Stomach smooth muscle (tissue), 2 donors: ENCODE results near the gene KDELR3.

Source experiments
- H3K27ac ChIP-seq: one replicate; pipeline ENCODE4 v1.7.0; 2013; ENCODE audit warnings: mild to moderate bottlenecking, low read length, inconsistent platforms
- H3K27me3 ChIP-seq, 2 donors: one replicate each; pipeline ENCODE4 v1.7.0; 2013; ENCODE audit warnings: low read length in 2 of 2; ENCODE audit not compliant: insufficient read depth in 2 of 2, control insufficient read depth in 1 of 2
- H3K36me3 ChIP-seq, 2 donors: one replicate each; pipeline ENCODE4 v1.7.0; 2013; ENCODE audit warnings: low read length in 2 of 2; ENCODE audit not compliant: control insufficient read depth in 2 of 2, insufficient read depth in 2 of 2
- H3K4me1 ChIP-seq: one replicate; pipeline ENCODE4 v1.7.0; 2013; ENCODE audit warnings: low read length; ENCODE audit not compliant: control insufficient read depth, insufficient read depth
- H3K4me3 ChIP-seq, 2 donors: one replicate each; pipeline ENCODE4 v1.7.0; 2013; ENCODE audit warnings: low read length in 2 of 2
- H3K9ac ChIP-seq, 2 donors: one replicate each; pipeline ENCODE4 v1.7.0; 2013; ENCODE audit warnings: low read length in 2 of 2, mild to moderate bottlenecking in 1 of 2
- H3K9me3 ChIP-seq, 2 donors: one replicate each; pipeline ENCODE4 v1.7.0; 2013; ENCODE audit warnings: low read length in 2 of 2; ENCODE audit not compliant: control insufficient read depth in 2 of 2
- donor health status: healthy.
- donor health status: Pancreatic carcinoma.

The KDELR3 gene

GRCh38 chr22:38501797-38502672 is 34.1 kb downstream of the KDELR3 start:
- H3K27ac ChIP-seq = no peak overlapping the region
- H3K36me3 ChIP-seq = peaks cover 25 to 38% of the 10 kb centered on the region in 2 donors
- peaks cover 13% of the 10 kb centered on the region for H3K4me1 ChIP-seq
- H3K9ac ChIP-seq = no peak overlapping the region
- no peaks in the 10 kb centered on the region for H3K27me3 ChIP-seq
- H3K9me3 ChIP-seq = no peaks in the 10 kb centered on the region
- H3K4me3 ChIP-seq = peak overlapping the region; percentile 86 to 92

DNA sequence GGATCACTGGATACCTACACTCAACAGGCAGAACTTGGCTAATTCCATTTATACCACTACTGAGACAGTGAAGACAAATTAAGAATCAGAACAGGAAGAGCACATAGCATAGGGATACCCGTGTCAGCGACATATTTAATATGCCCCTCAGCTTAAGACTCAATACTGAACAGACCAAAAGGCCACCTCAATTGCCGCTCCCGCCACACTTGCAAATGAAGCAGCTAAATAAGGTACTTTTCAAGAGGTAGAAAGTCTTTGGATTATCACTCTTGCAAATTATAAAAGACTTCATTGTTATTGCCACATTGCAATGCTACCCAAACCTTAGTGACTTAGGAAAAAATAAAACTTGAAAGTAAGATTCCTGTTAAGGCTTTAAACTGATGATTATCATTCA is 35.1 kb downstream of the KDELR3 start:
- H3K27ac ChIP-seq = peak overlapping the region; percentile 12
- peaks cover 19 to 33% of the 10 kb centered on the region in 2 donors for H3K36me3 ChIP-seq
- H3K4me1 ChIP-seq = peaks cover 17% of the 10 kb centered on the region
- peak overlapping the region; percentile 86 to 92 for H3K4me3 ChIP-seq
- H3K9me3 ChIP-seq = no peaks in the 10 kb centered on the region
- peak overlapping the region in 1 of 2 donors; percentile 99 for H3K9ac ChIP-seq
- H3K27me3 ChIP-seq = no peaks in the 10 kb centered on the region

- Histone ChIP-seq H3K4me1 (peaks cover 17% of the 10 kb centered on the region), H3K4me3 (peak overlapping the region; percentile 86 to 92), H3K9ac (peak overlapping the region; percentile 99 to 100), H3K36me3 (peaks cover 3 to 14% of the 10 kb centered on the region in 2 donors), H3K27me3 (no peaks in the 10 kb centered on the region), H3K27ac (peak overlapping the region; percentile 99), H3K9me3 (no peaks in the 10 kb centered on the region)
Observed at GRCh38 chr22:38504731-38505540, 37.0 kb downstream of the KDELR3 start.

DNA sequence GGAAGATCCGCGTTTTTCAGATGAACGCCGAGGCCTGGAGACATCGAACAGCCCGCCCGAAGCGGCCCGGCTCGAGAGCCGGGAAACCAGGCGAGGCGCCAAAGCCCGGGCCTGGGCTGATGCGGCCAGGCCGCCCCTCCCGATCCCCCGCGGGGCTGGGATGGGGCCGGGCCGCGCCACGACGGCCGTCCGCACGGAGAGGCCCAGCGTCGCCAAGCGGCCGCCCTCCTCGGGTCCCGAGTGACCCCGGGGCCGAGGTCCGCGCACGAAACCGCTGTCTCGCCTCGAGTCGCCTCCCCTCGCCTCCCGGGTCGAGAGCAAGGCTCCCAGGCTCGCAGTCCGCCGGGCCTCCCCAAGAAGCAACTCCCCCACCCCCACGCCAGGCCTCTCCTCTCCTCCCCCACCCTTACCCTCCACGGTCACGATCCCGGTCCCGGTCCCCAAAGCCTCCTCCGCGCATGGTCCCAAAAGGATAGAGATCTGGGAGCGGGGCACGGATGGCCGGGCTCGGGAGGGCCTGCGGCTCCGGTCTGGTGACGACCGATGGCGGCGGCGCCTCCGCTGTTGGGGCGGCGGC is 37.7 kb downstream of the KDELR3 start:
- Histone ChIP-seq H3K27ac (peak overlapping the region; percentile 99), H3K36me3 (peaks cover 0 to 9% of the 10 kb centered on the region in 2 donors), H3K9ac (peak overlapping the region; percentile 99 to 100), H3K4me1 (peaks cover 17% of the 10 kb centered on the region), H3K9me3 (no peaks in the 10 kb centered on the region), H3K27me3 (no peaks in the 10 kb centered on the region), H3K4me3 (peak overlapping the region; percentile 86 to 92)

GRCh38 chr22:38506118-38506962 is 38.4 kb downstream of the KDELR3 start, which contains the start of gene DDX17:
Gene DDX17, minus strand, starts transcription at chr22:38506311.
- Histone ChIP-seq H3K4me1 (peaks cover 17% of the 10 kb centered on the region), H3K27me3 (no peaks in the 10 kb centered on the region), H3K9me3 (no peaks in the 10 kb centered on the region), H3K27ac (peak within 1 kb of the TSS; percentile 99), H3K9ac (peak within 1 kb of the TSS; percentile 99 to 100), H3K36me3 (peaks cover 0 to 6% of the 10 kb centered on the region in 2 donors), H3K4me3 (peak within 1 kb of the TSS; percentile 86 to 92)

DNA sequence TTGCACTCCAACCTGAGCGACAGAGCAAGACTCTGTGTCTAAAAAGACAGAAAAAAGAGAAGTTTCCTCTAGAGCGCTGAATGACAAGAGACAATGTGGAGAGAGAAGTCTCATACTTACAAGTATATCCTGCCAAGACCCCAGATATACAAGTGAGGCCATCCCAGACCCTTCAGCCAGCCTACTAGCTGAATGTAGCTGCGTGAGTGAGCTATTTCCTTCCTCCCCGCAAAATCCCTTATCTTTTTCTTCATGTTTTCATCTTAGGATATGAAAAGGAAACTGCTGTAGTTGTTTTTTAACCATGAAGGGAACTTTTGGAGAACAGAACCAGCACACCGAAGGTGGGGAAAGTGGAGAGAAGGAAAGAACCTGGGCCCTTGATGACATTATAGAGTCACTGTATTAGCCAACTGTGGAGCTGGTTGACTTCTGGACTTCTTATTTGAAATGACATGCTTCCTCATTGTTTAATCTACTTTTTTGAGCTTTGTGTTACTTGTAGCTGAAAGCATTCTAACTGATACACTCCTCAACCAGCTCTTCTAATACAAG is 42.6 kb downstream of the KDELR3 start:
- Histone ChIP-seq H3K9ac (no peak overlapping the region), H3K27me3 (no peaks in the 10 kb centered on the region), H3K4me3 (no peak overlapping the region), H3K27ac (no peak overlapping the region), H3K4me1 (peaks cover 9% of the 10 kb centered on the region), H3K9me3 (no peaks in the 10 kb centered on the region), H3K36me3 (no peaks in the 10 kb centered on the region)

DNA sequence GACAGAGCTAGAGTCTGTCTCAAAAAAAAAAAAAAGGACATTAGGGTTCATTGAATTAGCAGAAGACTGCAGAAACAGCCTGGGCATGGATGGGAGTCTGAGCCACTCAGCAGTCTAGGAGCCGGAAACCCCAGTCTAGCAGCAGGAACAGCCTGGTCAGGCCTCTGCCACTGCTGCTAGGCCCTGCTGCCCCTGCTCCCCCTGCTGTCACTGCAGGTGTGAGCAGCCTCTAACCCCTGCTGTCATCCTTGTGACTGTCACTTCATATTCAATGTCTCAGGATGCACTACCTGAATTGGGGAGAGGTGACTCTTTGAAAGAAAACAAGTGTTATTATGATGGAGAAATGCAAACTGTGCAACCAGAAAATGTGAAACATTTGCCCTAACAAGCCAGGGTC is 45.2 kb downstream of the KDELR3 start:
- no peak overlapping the region for H3K4me3 ChIP-seq
- H3K4me1 ChIP-seq = no peaks in the 10 kb centered on the region
- H3K36me3 ChIP-seq = no peaks in the 10 kb centered on the region
- H3K27me3 ChIP-seq = no peaks in the 10 kb centered on the region
- no peaks in the 10 kb centered on the region for H3K9me3 ChIP-seq
- H3K9ac ChIP-seq = no peak overlapping the region
- H3K27ac ChIP-seq = no peak overlapping the region

- no peaks in the 10 kb centered on the region for H3K4me1 ChIP-seq
- H3K4me3 ChIP-seq = no peak overlapping the region
- H3K9ac ChIP-seq = no peak overlapping the region
- no peak overlapping the region for H3K27ac ChIP-seq
- no peaks in the 10 kb centered on the region for H3K27me3 ChIP-seq
- no peaks in the 10 kb centered on the region for H3K36me3 ChIP-seq
- no peaks in the 10 kb centered on the region for H3K9me3 ChIP-seq
Observed at GRCh38 chr22:38518620-38519019, 50.7 kb downstream of the KDELR3 start.

DNA sequence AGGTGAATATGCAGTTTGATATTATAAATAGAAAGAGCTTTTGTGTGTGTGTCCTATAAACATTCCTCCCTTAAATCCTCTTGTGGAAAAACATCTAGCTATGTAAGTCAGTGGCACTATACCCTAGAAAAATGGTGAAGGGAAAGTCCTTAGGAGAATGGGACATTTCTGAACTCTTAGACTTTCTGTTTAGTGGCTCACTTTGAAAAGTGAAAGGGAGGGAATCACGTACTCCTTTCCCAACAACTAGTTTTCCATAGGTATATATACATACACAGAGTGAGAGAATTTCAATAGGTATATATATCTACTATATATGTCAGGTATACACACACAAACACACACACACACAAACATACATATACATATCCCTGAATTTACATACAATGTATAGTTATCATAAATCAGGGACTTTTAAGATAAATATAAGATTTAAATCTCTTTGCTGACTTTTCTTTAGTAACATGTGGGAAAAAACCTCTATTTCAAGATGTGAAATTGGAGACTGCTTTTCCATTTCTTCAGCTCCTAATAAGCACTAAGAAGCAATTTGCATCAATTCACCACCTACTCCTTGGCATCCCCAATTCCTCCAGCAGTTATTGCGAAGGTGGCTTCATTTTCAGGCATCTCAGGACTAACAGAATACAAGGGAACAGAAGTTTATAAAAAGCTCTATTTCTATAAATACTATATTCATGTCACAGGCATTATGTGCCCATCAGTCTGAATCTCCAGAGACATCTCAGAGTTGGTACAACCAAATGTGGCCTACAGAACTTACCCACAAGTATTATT is 51.8 kb downstream of the KDELR3 start:
- Histone ChIP-seq H3K9ac (no peak overlapping the region), H3K4me3 (no peak overlapping the region), H3K9me3 (no peaks in the 10 kb centered on the region), H3K4me1 (no peaks in the 10 kb centered on the region), H3K36me3 (no peaks in the 10 kb centered on the region), H3K27me3 (no peaks in the 10 kb centered on the region), H3K27ac (no peak overlapping the region)
